Adrenal gland (tissue), 12 donors: ENCODE measurements around the gene CRYBB1. TPM values are rescaled to one million over a fixed set of nuclear protein-coding genes. Genes with fewer than 3 reads are reported as not detected.

Experiments
- DNase-seq, 7 donors: peaks; one replicate each; pipeline ENCODE4 v3.0.0-alpha.2; 2019 to 2020
- H3K27ac ChIP-seq, 5 donors: fragments of 200-600 bp; sonication (generic) in 4 of 5; 1 replicate in 3 of 5; 2 replicates in 2 of 5; pipeline versions ENCODE4 v1.5.1 to v1.8.0; 2016 to 2020; ENCODE audit warnings: mild to moderate bottlenecking in 1 of 5
- H3K27me3 ChIP-seq: fragments of 200-600 bp; 2 replicates; pipeline ENCODE4 v1.8.0; 2021
- H3K36me3 ChIP-seq, 2 donors: fragments of 200-600 bp; replicated peaks in 1 of 2; 1 replicate in 1 of 2; 2 replicates in 1 of 2; pipeline versions ENCODE4 v1.5.1 to v1.8.0; 2018 to 2022
- H3K4me1 ChIP-seq, 2 donors: fragments of 200-600 bp; replicated peaks in 1 of 2; 1 replicate in 1 of 2; 2 replicates in 1 of 2; pipeline versions ENCODE4 v1.5.1 to v1.8.0; 2018 to 2021
- H3K4me3 ChIP-seq, 4 donors: fragments of 200-600 bp; sonication (generic) in 3 of 4; one replicate each; pipeline ENCODE4 v1.5.1; 2016 to 2018
- H3K9me3 ChIP-seq, 3 donors: fragments of 200-600 bp; sonication (generic) in 1 of 3; replicated peaks in 1 of 3; 1 replicate in 2 of 3; 2 replicates in 1 of 3; pipeline versions ENCODE4 v1.5.1 to v1.8.0; 2016 to 2021
- POLR2A ChIP-seq, 2 donors: fragments of 450-650 bp; IDR thresholded peaks; one replicate each; pipeline ENCODE4 v1.6.1; 2017; ENCODE audit warnings: antibody characterized with exemption in 2 of 2, mild to moderate bottlenecking in 2 of 2, moderate library complexity in 1 of 2
- WGBS, 4 donors: extraction: QIAGEN DNeasy Blood & Tissue Kit in 2 of 4; methylation state at CpG; one replicate each; pipeline versions ENCODE4 v1.1.5 to v1.1.7; 2013 to 2017; 5-methylcytosine and 5-hydroxymethylcytosine counted together
- intact Hi-C, 2 donors: fragments of 100-400 bp; cut with DNase I; formaldehyde crosslinking; loops; one replicate each; pipeline versions ENCODE4 v1.14.1 to v1.15.0; 2022 to 2023
- polyA plus RNA-seq, 3 donors: library from polyadenylated mRNA; stranded (reverse); fragments of 200-250 nt in 2 of 3; fragments of 350-450 nt in 1 of 3; fragmentation: Illumina TruSeq in 1 of 3; extraction: RNeasy Lipid Tissue Mini Kit (QIAGEN cat#74804) in 1 of 3; gene quantifications; one replicate each; pipeline ENCODE4 v1.2.3, GENCODE V29; 2013 to 2014
- total RNA-seq, 9 donors: library from RNA; depleted of rRNA in 4 of 9; stranded (reverse); fragments of >200 nt in 4 of 9; fragments of 120-200 nt in 1 of 9; fragmentation: NEBNext Ultra II Directional in 1 of 9; extraction: Animal tissue kit (Norgen Biotek cat#: 25700) in 1 of 9; gene quantifications; one replicate each; pipeline versions ENCODE4 v1.1.0 to v1.2.4, GENCODE V29; 2013 to 2023
- TF ChIP-seq, protein P1 (sequence below), 6 experiments: fragments of 450-650 bp in 4 of 6; fragments of 200-600 bp in 2 of 6; sonication (generic) in 1 of 6; IDR thresholded peaks; 1 replicate in 5 of 6; 2 replicates in 1 of 6; pipeline versions ENCODE4 v1.5.1 to v1.8.0; 2016 to 2021; ENCODE audit warnings: antibody characterized with exemption in 6 of 6, mild to moderate bottlenecking in 2 of 6, moderate library complexity in 1 of 6
- donor health status: healthy with polysubstance abuse.
- donor health status: Bipolar disorder and iron deficiency.
- donor health status: DM: yes; HTN: yes; CAD: no.
- donor health status: DM: no; HTN: no; CAD: no.
- donor health status: DM: no; HTN: no; CAD: no.
- donor health status: DM: yes; HTN: yes; CAD: no.

CRYBB1 gene
- total and polyA plus RNA-seq, 12 donors = 0.39 to 2.6 (median 1.6) TPM

DNA sequence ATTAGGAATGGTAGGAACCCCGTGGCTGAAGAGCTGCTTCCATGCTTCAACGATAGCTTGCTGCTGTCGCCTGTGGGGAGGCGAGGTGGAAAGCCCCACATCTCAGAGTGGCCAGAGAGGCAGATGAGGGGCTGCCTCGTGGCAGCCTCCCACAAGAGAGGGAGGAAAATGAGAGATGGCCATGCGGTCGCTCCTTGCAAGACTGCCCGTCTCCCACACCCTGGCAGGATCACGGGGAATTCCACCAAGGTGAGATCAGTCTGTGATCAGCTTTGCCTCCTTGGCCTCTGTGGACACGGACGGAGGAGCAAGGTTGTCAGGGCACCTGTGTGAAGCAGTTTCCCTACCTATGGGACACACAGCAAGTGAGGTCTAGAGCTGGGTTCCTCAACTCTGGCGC, 7.0 kb upstream of the CRYBB1 start:
- TF ChIP-seq, protein P1, sequence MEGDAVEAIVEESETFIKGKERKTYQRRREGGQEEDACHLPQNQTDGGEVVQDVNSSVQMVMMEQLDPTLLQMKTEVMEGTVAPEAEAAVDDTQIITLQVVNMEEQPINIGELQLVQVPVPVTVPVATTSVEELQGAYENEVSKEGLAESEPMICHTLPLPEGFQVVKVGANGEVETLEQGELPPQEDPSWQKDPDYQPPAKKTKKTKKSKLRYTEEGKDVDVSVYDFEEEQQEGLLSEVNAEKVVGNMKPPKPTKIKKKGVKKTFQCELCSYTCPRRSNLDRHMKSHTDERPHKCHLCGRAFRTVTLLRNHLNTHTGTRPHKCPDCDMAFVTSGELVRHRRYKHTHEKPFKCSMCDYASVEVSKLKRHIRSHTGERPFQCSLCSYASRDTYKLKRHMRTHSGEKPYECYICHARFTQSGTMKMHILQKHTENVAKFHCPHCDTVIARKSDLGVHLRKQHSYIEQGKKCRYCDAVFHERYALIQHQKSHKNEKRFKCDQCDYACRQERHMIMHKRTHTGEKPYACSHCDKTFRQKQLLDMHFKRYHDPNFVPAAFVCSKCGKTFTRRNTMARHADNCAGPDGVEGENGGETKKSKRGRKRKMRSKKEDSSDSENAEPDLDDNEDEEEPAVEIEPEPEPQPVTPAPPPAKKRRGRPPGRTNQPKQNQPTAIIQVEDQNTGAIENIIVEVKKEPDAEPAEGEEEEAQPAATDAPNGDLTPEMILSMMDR (IDR thresholded peaks at IDR 0.05) = no peak
- TF ChIP-seq POLR2A (IDR thresholded peaks at IDR 0.05) = no peak
- H3K4me1 ChIP-seq = no peaks in the 10 kb centered on the region
- intact Hi-C loops = no loop called here
- H3K27me3 ChIP-seq = no peaks in the 10 kb centered on the region
- H3K27ac ChIP-seq = no peak overlapping the region
- DNase-seq = no peak
- H3K36me3 ChIP-seq = no peaks in the 10 kb centered on the region
- no peaks in the 10 kb centered on the region for H3K9me3 ChIP-seq
- no peak overlapping the region for H3K4me3 ChIP-seq
- WGBS, 4 donors = 80 to 88% (median 83%) methylated on average over 12 of the region's 12 CpGs

DNA sequence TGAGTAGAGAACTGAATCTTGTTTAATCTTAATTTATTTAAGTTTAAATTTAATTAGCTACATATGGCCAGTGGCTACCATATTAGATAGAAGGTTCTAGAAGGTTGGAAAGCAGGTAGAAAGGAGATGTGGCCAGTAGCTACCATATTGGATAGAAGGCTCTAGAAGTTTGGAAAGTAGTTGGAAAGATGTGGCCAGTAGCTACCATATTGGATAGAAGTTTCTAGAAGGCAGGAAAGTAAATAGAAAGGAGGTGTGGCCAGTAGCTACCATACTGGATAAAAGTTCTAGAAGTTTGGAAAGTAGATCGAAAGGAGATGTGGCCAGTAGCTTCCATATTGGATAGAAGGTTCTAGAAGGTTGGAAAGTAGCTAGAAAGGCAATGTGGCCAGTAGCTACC, 6.2 kb upstream of the CRYBB1 start:
- peaks cover 4% of the 10 kb centered on the region for H3K27me3 ChIP-seq
- intact Hi-C loops = no loop called here
- DNase-seq = no peak
- no peaks in the 10 kb centered on the region for H3K36me3 ChIP-seq
- no peaks in the 10 kb centered on the region for H3K9me3 ChIP-seq
- WGBS, 4 donors = 88 to 96% (median 92%) methylated on average over 1 of the region's 1 CpG
- no peak overlapping the region for H3K27ac ChIP-seq
- TF ChIP-seq, protein P1 (IDR thresholded peaks at IDR 0.05) = no peak
- TF ChIP-seq POLR2A (IDR thresholded peaks at IDR 0.05) = no peak
- no peak overlapping the region for H3K4me3 ChIP-seq
- H3K4me1 ChIP-seq = no peaks in the 10 kb centered on the region

DNA sequence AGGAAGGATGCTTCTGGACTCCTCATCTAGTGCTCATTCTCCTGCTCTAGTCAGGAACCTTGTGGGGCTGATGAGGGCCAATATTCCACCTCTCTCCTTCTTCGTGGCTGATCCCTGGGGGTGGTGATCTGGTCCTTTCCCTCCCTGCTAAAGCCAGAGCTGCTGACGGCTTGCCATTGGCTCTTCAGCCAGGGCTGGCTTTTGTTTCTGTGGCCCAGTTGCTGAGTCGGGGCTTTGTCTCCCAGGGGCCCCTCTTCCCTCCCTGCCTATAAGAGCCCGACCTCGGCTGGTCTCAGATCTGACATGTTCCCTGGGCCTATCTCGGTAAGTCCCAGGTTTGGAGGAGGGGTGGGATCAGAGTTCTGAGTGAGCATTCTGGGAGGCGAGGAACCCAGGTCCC, 3.8 kb upstream of the CRYBB1 start, which contains the start of gene CRYBA4:
Gene CRYBA4, plus strand, starts transcription at position 301 of the 400 bp plus-strand sequence. CDS start 634 bp downstream, outside the sequence.
- no peaks in the 10 kb centered on the region for H3K4me1 ChIP-seq
- WGBS, 4 donors = 65 to 82% (median 76%) methylated on average over 6 to 7 of the region's 7 CpGs
- H3K27ac ChIP-seq = no peak within 1 kb of the TSS
- intact Hi-C loops = no loop called here
- H3K27me3 ChIP-seq = peaks cover 4% of the 10 kb centered on the region
- H3K4me3 ChIP-seq = no peak within 1 kb of the TSS
- TF ChIP-seq, protein P1 (IDR thresholded peaks at IDR 0.05) = no peak
- TF ChIP-seq POLR2A (IDR thresholded peaks at IDR 0.05) = no peak
- H3K9me3 ChIP-seq = no peaks in the 10 kb centered on the region
- DNase-seq = no peak
- H3K36me3 ChIP-seq = no peaks in the 10 kb centered on the region

DNA sequence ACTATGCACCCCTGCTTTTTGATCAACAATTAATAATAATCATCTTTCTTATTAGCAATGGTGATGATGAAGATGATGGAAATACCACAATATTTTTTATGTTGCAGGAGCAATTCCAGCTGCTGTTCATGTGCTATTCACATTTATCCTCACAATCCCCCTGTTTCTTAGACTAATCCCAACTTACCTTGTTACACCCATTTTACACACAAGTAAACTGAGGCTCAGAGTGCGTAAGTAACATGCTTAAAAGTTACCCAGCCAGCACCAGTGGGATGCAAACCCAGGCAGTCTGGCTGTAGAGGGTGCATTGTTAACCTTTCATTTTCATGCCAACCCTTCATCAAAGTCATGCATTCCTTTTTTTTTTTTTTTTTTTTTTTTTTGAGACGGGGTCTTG, 2.4 kb upstream of the CRYBB1 start:
- Histone ChIP-seq H3K4me3 (no peak overlapping the region), H3K36me3 (no peaks in the 10 kb centered on the region), H3K27ac (no peak overlapping the region), H3K4me1 (no peaks in the 10 kb centered on the region), H3K9me3 (no peaks in the 10 kb centered on the region), H3K27me3 (peaks cover 5% of the 10 kb centered on the region)
- no peak for TF ChIP-seq POLR2A (IDR thresholded peaks at IDR 0.05)
- TF ChIP-seq, protein P1 (IDR thresholded peaks at IDR 0.05) = no peak
- no peak for DNase-seq
- intact Hi-C loops = no loop called here
- WGBS, 4 donors = 70 to 84% (median 76%) methylated on average over 2 of the region's 2 CpGs
